ENCODE results near the gene BMP6.
A peak's percentile ranks its signal among the peaks of the same experiment; 100 is the strongest.

Gene BMP6

DNA sequence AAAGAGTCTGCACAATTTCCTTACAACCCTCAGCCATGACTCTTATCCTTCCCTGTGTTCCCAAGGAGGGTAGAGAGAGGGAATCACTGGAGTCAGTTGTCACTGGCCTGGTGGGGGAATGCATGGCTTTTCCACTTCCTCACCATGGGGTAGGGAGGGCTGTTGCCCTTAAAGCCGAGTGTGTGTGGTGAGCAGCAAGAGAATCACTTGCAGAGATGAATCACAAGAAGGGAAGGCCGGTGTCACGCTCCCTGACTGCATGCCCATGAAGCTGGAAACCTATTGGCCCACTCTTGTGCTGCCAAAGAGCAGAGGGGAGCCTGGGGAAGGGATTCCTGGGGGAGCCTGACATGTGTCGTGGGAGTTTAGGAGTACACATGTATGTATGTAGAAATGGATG lies 18.1 kb upstream of the BMP6 start:
- Histone ChIP-seq H3K4me3 (ENCODE audit: low read depth in 1 of 2, low read length in 2 of 2) (no peak overlapping the region), H3K4me1 (ENCODE audit: control insufficient read depth in 1 of 2, insufficient read depth in 2 of 2, low read length in 2 of 2) (no peaks in the 10 kb centered on the region), H3K27ac (ENCODE audit: low read depth, low read length) (no peak overlapping the region), H3K9me3 (ENCODE audit: control insufficient read depth in 1 of 2, low read length in 2 of 2) (no peaks in the 10 kb centered on the region), H3K27me3 (ENCODE audit: control insufficient read depth in 1 of 2, insufficient read depth in 2 of 2, low read length in 2 of 2) (no peaks in the 10 kb centered on the region), H3K36me3 (ENCODE audit: control insufficient read depth in 1 of 2, insufficient read depth in 2 of 2, low read length in 2 of 2) (no peaks in the 10 kb centered on the region), H3K9ac (ENCODE audit: low read depth in 1 of 2, low read length in 2 of 2) (no peak overlapping the region)

DNA sequence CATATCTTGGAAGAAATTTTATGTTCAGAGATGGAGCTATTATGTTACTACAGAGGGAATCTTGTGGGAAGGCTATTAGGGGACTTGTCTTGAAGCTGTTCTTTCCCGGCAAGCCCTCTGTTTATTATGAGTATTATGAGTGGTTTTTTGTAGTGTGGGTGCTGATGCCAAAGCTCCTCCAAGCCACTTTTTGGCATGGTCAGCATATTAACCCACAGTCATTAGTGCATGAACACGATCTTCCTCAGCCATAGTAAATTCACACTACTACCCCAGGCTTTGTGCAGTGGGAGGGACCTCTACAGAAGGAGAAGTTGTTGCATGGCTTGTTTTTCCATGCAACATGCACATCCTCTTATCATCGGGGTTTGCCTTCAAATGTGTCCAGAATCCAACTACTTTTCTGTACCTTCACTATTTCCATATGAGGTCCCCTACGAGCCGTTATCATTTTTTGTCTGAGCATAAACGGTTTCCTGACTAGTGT lies 6.5 kb upstream of the BMP6 start:
- Histone ChIP-seq H3K9ac (ENCODE audit: low read depth in 1 of 2, low read length in 2 of 2) (no peak overlapping the region), H3K27ac (ENCODE audit: low read depth, low read length) (no peak overlapping the region), H3K4me1 (ENCODE audit: control insufficient read depth in 1 of 2, insufficient read depth in 2 of 2, low read length in 2 of 2) (no peaks in the 10 kb centered on the region), H3K9me3 (ENCODE audit: control insufficient read depth in 1 of 2, low read length in 2 of 2) (no peaks in the 10 kb centered on the region), H3K4me3 (ENCODE audit: low read depth in 1 of 2, low read length in 2 of 2) (no peak overlapping the region), H3K27me3 (ENCODE audit: control insufficient read depth in 1 of 2, insufficient read depth in 2 of 2, low read length in 2 of 2) (peaks cover 0 to 10% of the 10 kb centered on the region in 2 donors), H3K36me3 (ENCODE audit: control insufficient read depth in 1 of 2, insufficient read depth in 2 of 2, low read length in 2 of 2) (no peaks in the 10 kb centered on the region)

- H3K9me3 ChIP-seq (ENCODE audit: control insufficient read depth in 1 of 2, low read length in 2 of 2) = no peaks in the 10 kb centered on the region
- no peak overlapping the region for H3K9ac ChIP-seq (ENCODE audit: low read depth in 1 of 2, low read length in 2 of 2)
- no peak overlapping the region for H3K27ac ChIP-seq (ENCODE audit: low read depth, low read length)
- H3K4me1 ChIP-seq (ENCODE audit: control insufficient read depth in 1 of 2, insufficient read depth in 2 of 2, low read length in 2 of 2) = peaks cover 0 to 4% of the 10 kb centered on the region in 2 donors
- H3K27me3 ChIP-seq (ENCODE audit: control insufficient read depth in 1 of 2, insufficient read depth in 2 of 2, low read length in 2 of 2) = peaks cover 7 to 20% of the 10 kb centered on the region in 2 donors
- no peak overlapping the region for H3K4me3 ChIP-seq (ENCODE audit: low read depth in 1 of 2, low read length in 2 of 2)
- H3K36me3 ChIP-seq (ENCODE audit: control insufficient read depth in 1 of 2, insufficient read depth in 2 of 2, low read length in 2 of 2) = no peaks in the 10 kb centered on the region
Observed at GRCh38 chr6:7720346-7720745, 5.6 kb upstream of the BMP6 start.

DNA sequence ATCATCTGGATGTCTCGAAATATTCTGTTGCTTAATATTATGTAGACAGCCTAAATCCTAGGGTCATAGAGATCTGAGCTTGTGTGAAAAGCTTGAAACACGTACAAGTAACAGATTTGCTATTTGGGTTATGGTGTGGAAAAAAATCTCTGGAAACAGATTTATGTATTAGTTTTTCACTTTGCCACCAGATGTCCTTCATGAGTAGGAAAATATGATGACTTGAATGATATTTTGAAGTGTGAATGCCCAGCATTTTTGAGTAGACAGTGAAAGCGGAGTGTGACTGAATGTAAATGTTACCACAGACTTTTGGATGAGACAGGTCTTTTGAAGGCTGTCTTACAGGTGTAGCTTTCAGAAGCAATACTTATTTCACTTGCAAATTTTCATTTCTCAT lies 4.2 kb upstream of the BMP6 start:
- peaks cover 0 to 16% of the 10 kb centered on the region in 2 donors for H3K4me1 ChIP-seq (ENCODE audit: control insufficient read depth in 1 of 2, insufficient read depth in 2 of 2, low read length in 2 of 2)
- no peak overlapping the region for H3K9ac ChIP-seq (ENCODE audit: low read depth in 1 of 2, low read length in 2 of 2)
- no peak overlapping the region for H3K4me3 ChIP-seq (ENCODE audit: low read depth in 1 of 2, low read length in 2 of 2)
- no peak overlapping the region for H3K27ac ChIP-seq (ENCODE audit: low read depth, low read length)
- H3K27me3 ChIP-seq (ENCODE audit: control insufficient read depth in 1 of 2, insufficient read depth in 2 of 2, low read length in 2 of 2) = peaks cover 19 to 26% of the 10 kb centered on the region in 2 donors
- no peaks in the 10 kb centered on the region for H3K36me3 ChIP-seq (ENCODE audit: control insufficient read depth in 1 of 2, insufficient read depth in 2 of 2, low read length in 2 of 2)
- no peaks in the 10 kb centered on the region for H3K9me3 ChIP-seq (ENCODE audit: control insufficient read depth in 1 of 2, low read length in 2 of 2)

- Histone ChIP-seq H3K27me3 (ENCODE audit: control insufficient read depth in 1 of 2, insufficient read depth in 2 of 2, low read length in 2 of 2) (peaks cover 29 to 35% of the 10 kb centered on the region in 2 donors), H3K27ac (ENCODE audit: low read depth, low read length) (no peak overlapping the region), H3K9ac (ENCODE audit: low read depth in 1 of 2, low read length in 2 of 2) (no peak overlapping the region), H3K4me1 (ENCODE audit: control insufficient read depth in 1 of 2, insufficient read depth in 2 of 2, low read length in 2 of 2) (peaks cover 0 to 22% of the 10 kb centered on the region in 2 donors), H3K36me3 (ENCODE audit: control insufficient read depth in 1 of 2, insufficient read depth in 2 of 2, low read length in 2 of 2) (no peaks in the 10 kb centered on the region), H3K9me3 (ENCODE audit: control insufficient read depth in 1 of 2, low read length in 2 of 2) (no peaks in the 10 kb centered on the region), H3K4me3 (ENCODE audit: low read depth in 1 of 2, low read length in 2 of 2) (no peak overlapping the region)
Observed at GRCh38 chr6:7723041-7723447, 2.9 kb upstream of the BMP6 start.

DNA sequence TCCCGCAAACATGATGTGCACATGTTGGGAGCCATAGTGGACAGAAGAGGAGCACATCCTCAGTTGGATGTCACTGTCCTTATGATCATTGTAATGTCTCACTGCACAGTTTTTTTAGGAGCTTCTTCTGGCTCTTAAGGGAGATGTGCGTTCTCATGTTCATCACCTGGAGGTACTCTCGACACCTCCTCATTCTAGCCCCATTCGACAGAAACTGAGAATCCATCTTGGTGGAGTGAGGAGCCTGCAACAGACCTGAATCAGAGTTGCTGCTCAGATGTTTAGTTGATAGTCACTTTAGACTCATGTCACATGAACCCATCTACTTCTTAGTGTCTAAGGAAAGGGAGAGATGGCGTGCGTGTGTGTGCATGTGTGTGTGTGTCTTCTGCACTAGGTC lies 2.3 kb upstream of the BMP6 start:
- Histone ChIP-seq H3K9ac (ENCODE audit: low read depth in 1 of 2, low read length in 2 of 2) (no peak overlapping the region), H3K4me1 (ENCODE audit: control insufficient read depth in 1 of 2, insufficient read depth in 2 of 2, low read length in 2 of 2) (peaks cover 0 to 22% of the 10 kb centered on the region in 2 donors), H3K27ac (ENCODE audit: low read depth, low read length) (no peak overlapping the region), H3K27me3 (ENCODE audit: control insufficient read depth in 1 of 2, insufficient read depth in 2 of 2, low read length in 2 of 2) (peaks cover 34 to 40% of the 10 kb centered on the region in 2 donors), H3K36me3 (ENCODE audit: control insufficient read depth in 1 of 2, insufficient read depth in 2 of 2, low read length in 2 of 2) (no peaks in the 10 kb centered on the region), H3K9me3 (ENCODE audit: control insufficient read depth in 1 of 2, low read length in 2 of 2) (no peaks in the 10 kb centered on the region), H3K4me3 (ENCODE audit: low read depth in 1 of 2, low read length in 2 of 2) (no peak overlapping the region)

- Histone ChIP-seq H3K27me3 (ENCODE audit: control insufficient read depth in 1 of 2, insufficient read depth in 2 of 2, low read length in 2 of 2) (peaks cover 46 to 59% of the 10 kb centered on the region in 2 donors), H3K9me3 (ENCODE audit: control insufficient read depth in 1 of 2, low read length in 2 of 2) (no peaks in the 10 kb centered on the region), H3K36me3 (ENCODE audit: control insufficient read depth in 1 of 2, insufficient read depth in 2 of 2, low read length in 2 of 2) (no peaks in the 10 kb centered on the region), H3K27ac (ENCODE audit: low read depth, low read length) (no peak overlapping the region), H3K4me1 (ENCODE audit: control insufficient read depth in 1 of 2, insufficient read depth in 2 of 2, low read length in 2 of 2) (peaks cover 0 to 22% of the 10 kb centered on the region in 2 donors), H3K4me3 (ENCODE audit: low read depth in 1 of 2, low read length in 2 of 2) (peak overlapping the region in 1 of 2 donors; percentile 69), H3K9ac (ENCODE audit: low read depth in 1 of 2, low read length in 2 of 2) (no peak overlapping the region)
Observed at GRCh38 chr6:7725412-7725811, 487 bp upstream of the BMP6 start.

DNA sequence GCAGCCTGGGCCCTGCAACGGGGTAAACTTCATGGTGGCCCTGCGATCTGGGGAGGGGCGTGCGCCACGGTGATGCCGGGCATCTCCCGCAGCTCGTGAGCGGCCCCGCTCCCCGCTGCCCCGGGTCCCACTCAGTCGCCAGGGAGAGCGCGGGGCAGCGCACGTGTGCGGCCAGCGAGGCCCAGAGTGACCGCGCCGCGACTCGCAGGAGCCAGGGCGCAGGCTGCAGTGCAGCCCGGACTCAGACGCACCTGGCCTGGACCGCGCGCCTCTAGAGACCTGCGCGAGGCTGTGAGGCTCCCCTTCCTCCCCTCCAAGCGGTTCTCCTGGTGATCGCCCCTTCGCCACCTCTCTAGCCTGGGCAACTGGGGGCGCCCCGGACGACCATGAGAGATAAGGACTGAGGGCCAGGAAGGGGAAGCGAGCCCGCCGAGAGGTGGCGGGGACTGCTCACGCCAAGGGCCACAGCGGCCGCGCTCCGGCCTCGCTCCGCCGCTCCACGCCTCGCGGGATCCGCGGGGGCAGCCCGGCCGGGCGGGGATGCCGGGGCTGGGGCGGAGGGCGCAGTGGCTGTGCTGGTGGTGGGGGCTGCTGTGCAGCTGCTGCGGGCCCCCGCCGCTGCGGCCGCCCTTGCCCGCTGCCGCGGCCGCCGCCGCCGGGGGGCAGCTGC lies 652 bp downstream of the BMP6 start:
- Histone ChIP-seq H3K4me3 (ENCODE audit: low read depth in 1 of 2, low read length in 2 of 2) (peak overlapping the region; percentile 66 to 69), H3K4me1 (ENCODE audit: control insufficient read depth in 1 of 2, insufficient read depth in 2 of 2, low read length in 2 of 2) (peaks cover 0 to 22% of the 10 kb centered on the region in 2 donors), H3K36me3 (ENCODE audit: control insufficient read depth in 1 of 2, insufficient read depth in 2 of 2, low read length in 2 of 2) (no peaks in the 10 kb centered on the region), H3K9me3 (ENCODE audit: control insufficient read depth in 1 of 2, low read length in 2 of 2) (no peaks in the 10 kb centered on the region), H3K9ac (ENCODE audit: low read depth in 1 of 2, low read length in 2 of 2) (no peak overlapping the region), H3K27me3 (ENCODE audit: control insufficient read depth in 1 of 2, insufficient read depth in 2 of 2, low read length in 2 of 2) (peaks cover 54 to 69% of the 10 kb centered on the region in 2 donors), H3K27ac (ENCODE audit: low read depth, low read length) (no peak overlapping the region)

GRCh38 chr6:7727086-7727945 lies 1.4 kb downstream of the BMP6 start:
- Histone ChIP-seq H3K27me3 (ENCODE audit: control insufficient read depth in 1 of 2, insufficient read depth in 2 of 2, low read length in 2 of 2) (peaks cover 57 to 74% of the 10 kb centered on the region in 2 donors), H3K4me3 (ENCODE audit: low read depth in 1 of 2, low read length in 2 of 2) (peak overlapping the region; percentile 52 to 53), H3K4me1 (ENCODE audit: control insufficient read depth in 1 of 2, insufficient read depth in 2 of 2, low read length in 2 of 2) (peaks cover 0 to 22% of the 10 kb centered on the region in 2 donors), H3K9ac (ENCODE audit: low read depth in 1 of 2, low read length in 2 of 2) (peak overlapping the region in 1 of 2 donors; percentile 25), H3K36me3 (ENCODE audit: control insufficient read depth in 1 of 2, insufficient read depth in 2 of 2, low read length in 2 of 2) (no peaks in the 10 kb centered on the region), H3K9me3 (ENCODE audit: control insufficient read depth in 1 of 2, low read length in 2 of 2) (no peaks in the 10 kb centered on the region), H3K27ac (ENCODE audit: low read depth, low read length) (no peak overlapping the region)

Measured in duodenal mucosa (tissue), 2 donors.